Epidermal melanocyte (primary cell): ENCODE results near the gene NOD1.

Experiments used
- DNase-seq: peaks from one replicate; pipeline ENCODE4 v3.0.0; 2011; ENCODE audit warnings: low spot score; ENCODE audit not compliant: insufficient read length

Gene NOD1

GRCh38 chr7:30450240-30450982 lies 28.2 kb downstream of the NOD1 start:
- no peak for DNase-seq

- no peak for DNase-seq
These were observed 30.0 kb downstream of the NOD1 start for GRCh38 chr7:30448461-30449189.

- DNase-seq: no peak
These were observed 31.1 kb downstream of the NOD1 start for GRCh38 chr7:30447466-30447865.

- no peak for DNase-seq
These were observed 32.3 kb downstream of the NOD1 start for GRCh38 chr7:30446266-30446665.

- DNase-seq: no peak
These were observed 32.8 kb downstream of the NOD1 start for GRCh38 chr7:30445770-30446169.

GRCh38 chr7:30437823-30438574 lies 40.6 kb downstream of the NOD1 start:
- DNase-seq: no peak

- no peak for DNase-seq
These were observed 42.1 kb downstream of the NOD1 start for GRCh38 chr7:30436518-30436917.

GRCh38 chr7:30436046-30436445 lies 42.5 kb downstream of the NOD1 start:
- no peak for DNase-seq

GRCh38 chr7:30434140-30434799 lies 44.3 kb downstream of the NOD1 start:
- DNase-seq: no peak

- no peak for DNase-seq
These were observed 45.1 kb downstream of the NOD1 start for GRCh38 chr7:30433506-30433905.

GRCh38 chr7:30433082-30433481 lies 45.5 kb downstream of the NOD1 start:
- DNase-seq: no peak

- DNase-seq: no peak
These were observed 47.8 kb downstream of the NOD1 start for GRCh38 chr7:30430777-30431176.

- DNase-seq: no peak
These were observed 48.3 kb downstream of the NOD1 start for GRCh38 chr7:30430276-30430675.

- no peak for DNase-seq
These were observed 49.4 kb downstream of the NOD1 start for GRCh38 chr7:30429156-30429530.

GRCh38 chr7:30428246-30429155 lies 50.1 kb downstream of the NOD1 start:
- no peak for DNase-seq

GRCh38 chr7:30427296-30428070 lies 51.1 kb downstream of the NOD1 start:
- DNase-seq: no peak

GRCh38 chr7:30424506-30424905 lies 54.1 kb downstream of the NOD1 start:
- DNase-seq: no peak

GRCh38 chr7:30423788-30424505 lies 54.6 kb downstream of the NOD1 start:
- no peak for DNase-seq

GRCh38 chr7:30422922-30423321 lies 55.7 kb downstream of the NOD1 start:
- DNase-seq: no peak
